ENCODE results near the gene GNE. TPM values are rescaled to one million over a fixed set of nuclear protein-coding genes. Genes with fewer than 3 reads are reported as not detected.
"Not testable (repeated sequence)": the region's sequence is repeated elsewhere in the genome, so short reads cannot be mapped to it uniquely, and the experiment has no call there.

The GNE gene
- total RNA-seq, 4 donors from 2014 or later: 5.1 to 16.8 (median 13.7) TPM

DNA sequence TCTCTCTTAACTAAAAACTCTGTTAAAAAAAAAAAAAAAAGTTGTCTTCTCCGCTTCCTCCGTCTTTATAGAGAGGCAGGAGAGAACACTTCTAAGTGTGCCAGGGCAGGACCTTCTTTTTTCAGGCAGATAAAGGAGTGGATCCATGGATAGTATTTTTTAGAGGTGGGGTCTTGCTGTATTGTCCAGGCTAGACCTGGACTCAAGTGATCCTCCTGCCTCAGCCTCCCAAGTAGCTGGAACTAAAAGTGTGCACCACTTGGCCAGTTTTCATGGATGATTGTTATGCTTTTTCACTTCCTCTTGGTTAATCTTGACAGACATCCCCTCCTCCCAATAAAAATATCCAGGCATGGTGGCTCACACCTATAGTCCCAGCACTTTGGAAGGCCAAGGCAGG is 20.0 kb upstream of the GNE start:
- 95 to 97% methylated on average over 2 of the region's 2 CpGs for WGBS, 2 donors
- no peak overlapping the region for H3K4me3 ChIP-seq (ENCODE audit: low read depth, poor library complexity, severe bottlenecking)
- TF ChIP-seq CTCF (IDR thresholded peaks at IDR 0.05) (no peak), POLR2A (IDR thresholded peaks at IDR 0.05) (no peak)
- intact Hi-C loops (cut with DNase I; ENCODE audit: low total_unique reads): no loop called here
- no peak for DNase-seq (ENCODE audit: low spot score in 2 of 2)

GRCh38 chr9:36276781-36277181 is 18.5 kb upstream of the GNE start:
- TF ChIP-seq CTCF (IDR thresholded peaks at IDR 0.05) (no peak), POLR2A (IDR thresholded peaks at IDR 0.05) (no peak)
- intact Hi-C loops (cut with DNase I; ENCODE audit: low total_unique reads): no loop called here
- DNase-seq (ENCODE audit: low spot score in 2 of 2): no peak
- no peak overlapping the region for H3K4me3 ChIP-seq (ENCODE audit: low read depth, poor library complexity, severe bottlenecking)
- 25 to 39% methylated on average over 7 of the region's 7 CpGs for WGBS, 2 donors

DNA sequence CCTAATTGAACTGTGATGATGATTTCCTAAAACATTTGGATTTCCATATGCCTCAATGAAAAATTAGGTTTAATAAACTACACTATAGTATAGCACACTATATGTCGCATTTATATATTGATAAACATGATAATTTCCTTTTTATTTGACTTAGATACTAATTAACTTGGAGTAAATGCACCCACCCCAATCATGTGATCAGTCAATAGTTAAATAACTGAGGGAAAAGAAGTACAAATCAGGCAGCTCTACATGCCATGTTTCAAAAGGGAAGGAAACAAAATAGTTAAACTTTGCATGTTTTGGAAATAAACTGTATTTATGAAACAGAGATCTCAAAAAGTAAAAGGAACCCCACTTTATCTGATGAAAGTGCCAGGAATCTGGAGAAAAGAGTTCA is 18.0 kb upstream of the GNE start:
- DNase-seq (ENCODE audit: low spot score in 2 of 2): no peak
- H3K4me3 ChIP-seq (ENCODE audit: low read depth, poor library complexity, severe bottlenecking): no peak overlapping the region
- TF ChIP-seq POLR2A (IDR thresholded peaks at IDR 0.05) (no peak), CTCF (IDR thresholded peaks at IDR 0.05) (no peak)
- intact Hi-C loops (cut with DNase I; ENCODE audit: low total_unique reads): no loop called here
- 92 to 94% methylated on average over 1 of the region's 1 CpG for WGBS, 2 donors

GRCh38 chr9:36275060-36275459 is 16.8 kb upstream of the GNE start:
- no peak for TF ChIP-seq CTCF (IDR thresholded peaks at IDR 0.05)
- TF ChIP-seq POLR2A (IDR thresholded peaks at IDR 0.05): no peak
- DNase-seq (ENCODE audit: low spot score in 2 of 2): no peak
- WGBS, 2 donors: 88 to 97% methylated on average over 3 of the region's 3 CpGs
- intact Hi-C loops (cut with DNase I; ENCODE audit: low total_unique reads): no loop called here
- H3K4me3 ChIP-seq (ENCODE audit: low read depth, poor library complexity, severe bottlenecking): no peak overlapping the region

DNA sequence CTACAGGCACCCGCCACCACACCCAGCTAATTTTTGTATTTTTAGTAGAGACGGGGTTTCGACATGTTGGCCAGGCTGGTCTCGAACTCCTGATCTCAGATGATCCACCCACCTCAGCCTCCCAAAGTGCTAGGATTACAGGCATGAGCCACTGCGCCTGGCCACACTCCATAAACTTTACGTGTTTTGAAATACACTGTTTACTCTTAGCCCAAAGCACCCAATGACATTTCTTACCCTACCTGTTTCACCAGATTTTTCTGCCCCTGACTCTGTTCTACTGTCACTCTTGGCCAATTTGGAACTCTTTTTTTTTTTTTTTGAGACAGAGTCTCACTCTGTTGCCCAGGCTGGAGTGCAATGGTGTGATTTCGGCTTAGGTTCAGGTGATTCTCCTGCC is 15.1 kb upstream of the GNE start:
- intact Hi-C loops (cut with DNase I; ENCODE audit: low total_unique reads); H3K4me3 ChIP-seq (ENCODE audit: low read depth, poor library complexity, severe bottlenecking); DNase-seq (ENCODE audit: low spot score in 2 of 2): not testable (repeated sequence)
- WGBS, 2 donors: 82% methylated on average over 7 of the region's 7 CpGs

DNA sequence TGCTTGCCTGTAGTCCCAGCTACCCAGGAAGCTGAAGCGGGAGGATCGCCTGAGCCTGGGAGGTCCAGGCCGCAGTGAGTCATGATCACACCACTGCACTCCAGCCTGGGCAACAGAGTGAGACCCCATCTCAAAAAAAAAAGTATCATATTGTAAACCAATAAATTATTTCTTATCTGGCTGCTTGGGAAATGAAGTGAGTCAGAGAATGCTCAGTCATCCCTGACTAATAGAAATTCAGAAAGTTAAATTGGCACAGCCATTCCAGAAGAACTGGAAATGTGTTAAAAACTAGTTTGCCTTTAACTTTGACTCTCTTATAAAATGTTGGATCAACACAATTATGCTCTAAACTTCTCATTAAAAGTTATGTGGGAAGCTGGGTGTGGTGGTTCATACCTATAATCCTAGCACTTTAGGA is 9.8 kb upstream of the GNE start:
- 91 to 98% methylated on average over 2 to 3 of the region's 3 CpGs for WGBS, 2 donors
- no peak for TF ChIP-seq CTCF (IDR thresholded peaks at IDR 0.05)
- TF ChIP-seq POLR2A (IDR thresholded peaks at IDR 0.05): no peak
- DNase-seq (ENCODE audit: low spot score in 2 of 2): no peak
- intact Hi-C loops (cut with DNase I; ENCODE audit: low total_unique reads): no loop called here
- H3K4me3 ChIP-seq (ENCODE audit: low read depth, poor library complexity, severe bottlenecking): no peak overlapping the region

All from lower leg skin (tissue), 4 donors.